BJ (cell line): ENCODE results near the gene PARD3B. TPM values are rescaled to one million over a fixed set of nuclear protein-coding genes. Genes with fewer than 3 reads are reported as not detected.

Source experiments
- CTCF ChIA-PET: fragments of 350-600 bp; formaldehyde crosslinking; extraction: SDS; loops from one replicate; lab custom pipeline; 2021; ENCODE audit warnings: antibody characterized with exemption, inconsistent platforms; lab: Yijun Ruan, JAX
- POLR2A ChIA-PET: fragments of 300-600 bp; sonication (Branson Sonifier 250); formaldehyde crosslinking; extraction: SDS; loops from one replicate; lab custom pipeline; 2021; ENCODE audit warnings: antibody characterized with exemption; lab: Charles Lee
- DNase-seq: peaks from one replicate; pipeline ENCODE4 v3.0.0-alpha.2; 2011; ENCODE audit warnings: low read depth
- H3K27me3 ChIP-seq: 2 replicates; pipeline ENCODE4 v1.6.0; 2011; ENCODE audit warnings: low read length; ENCODE audit not compliant: control insufficient read depth, insufficient read depth
- H3K36me3 ChIP-seq: 2 replicates; pipeline ENCODE4 v1.5.1; 2011; ENCODE audit warnings: low read length; ENCODE audit not compliant: control insufficient read depth, insufficient read depth
- H3K4me3 ChIP-seq: 2 replicates; pipeline ENCODE4 v1.5.1; 2011; ENCODE audit warnings: low read depth, mild to moderate bottlenecking, control low read depth, low read length
- polyA plus RNA-seq: library from polyadenylated mRNA; depleted of rRNA; stranded (reverse); fragments of >200 nt; gene quantifications from 2 replicates; pipeline ENCODE4 v1.2.3, GENCODE V29; 2011
- TF ChIP-seq, protein P1 (sequence below): IDR thresholded peaks from 2 replicates; pipeline ENCODE4 v1.5.1; 2011; ENCODE audit warnings: low read depth, mild to moderate bottlenecking, control low read depth, inconsistent platforms, low read length, moderate library complexity; ENCODE audit not compliant: insufficient read depth

PARD3B gene
- polyA plus RNA-seq, 1 experiment, result 7.1 TPM

DNA sequence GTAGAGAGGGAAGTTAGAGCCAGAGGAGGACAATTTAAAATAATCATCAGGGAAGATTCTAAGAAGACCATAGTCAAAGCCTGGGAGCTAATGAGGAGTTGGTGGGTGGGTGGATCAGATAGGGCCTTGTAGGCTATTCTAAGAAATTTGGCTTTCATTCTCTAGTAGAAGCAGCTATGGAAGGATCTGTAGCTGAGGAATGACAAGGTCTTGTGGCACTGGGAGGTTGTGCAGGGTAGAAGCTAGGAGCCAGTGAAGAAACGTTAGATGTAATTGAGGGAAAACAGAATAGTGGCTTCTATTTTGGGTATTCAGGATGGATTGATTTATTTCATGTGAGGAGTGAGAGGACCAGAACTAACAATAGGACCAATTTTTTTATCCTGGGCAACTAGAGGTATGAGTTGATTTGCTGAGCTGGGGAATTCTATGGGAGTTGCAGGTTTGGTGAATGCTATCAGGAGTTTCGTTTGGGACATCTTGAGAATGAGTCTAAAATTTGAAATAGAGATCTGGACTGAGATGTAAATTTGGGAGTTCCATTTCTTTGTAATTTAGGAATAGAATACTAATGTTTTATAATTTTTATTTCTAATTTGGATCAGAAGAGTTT lies 371.9 kb downstream of the PARD3B start:
- no peaks in the 10 kb centered on the region for H3K36me3 ChIP-seq
- TF ChIP-seq, protein P1, sequence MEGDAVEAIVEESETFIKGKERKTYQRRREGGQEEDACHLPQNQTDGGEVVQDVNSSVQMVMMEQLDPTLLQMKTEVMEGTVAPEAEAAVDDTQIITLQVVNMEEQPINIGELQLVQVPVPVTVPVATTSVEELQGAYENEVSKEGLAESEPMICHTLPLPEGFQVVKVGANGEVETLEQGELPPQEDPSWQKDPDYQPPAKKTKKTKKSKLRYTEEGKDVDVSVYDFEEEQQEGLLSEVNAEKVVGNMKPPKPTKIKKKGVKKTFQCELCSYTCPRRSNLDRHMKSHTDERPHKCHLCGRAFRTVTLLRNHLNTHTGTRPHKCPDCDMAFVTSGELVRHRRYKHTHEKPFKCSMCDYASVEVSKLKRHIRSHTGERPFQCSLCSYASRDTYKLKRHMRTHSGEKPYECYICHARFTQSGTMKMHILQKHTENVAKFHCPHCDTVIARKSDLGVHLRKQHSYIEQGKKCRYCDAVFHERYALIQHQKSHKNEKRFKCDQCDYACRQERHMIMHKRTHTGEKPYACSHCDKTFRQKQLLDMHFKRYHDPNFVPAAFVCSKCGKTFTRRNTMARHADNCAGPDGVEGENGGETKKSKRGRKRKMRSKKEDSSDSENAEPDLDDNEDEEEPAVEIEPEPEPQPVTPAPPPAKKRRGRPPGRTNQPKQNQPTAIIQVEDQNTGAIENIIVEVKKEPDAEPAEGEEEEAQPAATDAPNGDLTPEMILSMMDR, result no peak
- no peaks in the 10 kb centered on the region for H3K27me3 ChIP-seq
- DNase-seq, result no peak
- CTCF ChIA-PET, result interaction anchor here (1.0 kb wide), 1 partner anchor 16 kb away, joined by 3 read pairs; no protein-coding TSS in a partner anchor
- no peak overlapping the region for H3K4me3 ChIP-seq
- POLR2A ChIA-PET, result no interaction called here

DNA sequence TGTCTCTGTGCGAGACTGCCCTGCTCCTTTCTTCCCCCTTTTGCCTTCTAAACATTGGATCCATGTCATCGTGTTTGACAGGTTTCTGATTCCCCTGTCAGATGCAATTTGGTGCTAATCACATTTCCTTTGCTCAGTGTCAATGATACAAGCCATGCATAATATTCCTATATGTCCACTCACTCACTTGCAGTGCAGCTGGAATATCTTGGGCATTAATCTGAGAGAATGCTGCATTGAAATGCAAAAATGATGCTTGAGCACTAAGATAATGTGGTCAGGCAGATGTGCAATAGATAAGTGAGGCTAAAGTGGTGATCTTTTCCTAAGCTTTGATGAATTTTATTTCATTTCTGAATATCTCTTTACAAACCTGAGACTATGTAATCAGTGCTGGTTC lies 375.5 kb downstream of the PARD3B start:
- CTCF ChIA-PET, result interaction anchor here (1.2 kb wide), 1 partner anchor 11 kb away, joined by 3 read pairs; no protein-coding TSS in a partner anchor
- no peaks in the 10 kb centered on the region for H3K27me3 ChIP-seq
- no peak for DNase-seq
- no peaks in the 10 kb centered on the region for H3K36me3 ChIP-seq
- TF ChIP-seq, protein P1, result no peak
- POLR2A ChIA-PET, result no interaction called here
- no peak overlapping the region for H3K4me3 ChIP-seq

DNA sequence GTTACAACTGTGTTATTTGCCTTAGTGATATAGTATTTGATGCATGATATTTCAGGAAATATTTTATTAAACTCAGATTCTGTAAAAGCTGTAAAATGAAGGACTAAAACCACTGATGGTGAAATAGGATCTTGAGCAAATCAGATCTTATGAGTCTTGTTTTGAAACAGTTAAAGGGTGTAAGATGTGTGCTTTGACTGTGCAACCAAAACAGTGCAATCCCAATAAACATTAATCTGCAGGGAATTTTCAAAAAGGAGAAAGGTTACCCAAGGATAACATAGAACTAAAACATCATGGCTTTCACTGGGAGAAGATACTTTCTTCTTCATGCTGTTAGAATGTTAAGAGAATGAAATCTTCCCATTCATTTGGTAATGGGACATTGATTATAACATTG lies 378.7 kb downstream of the PARD3B start:
- TF ChIP-seq, protein P1, result no peak
- DNase-seq, result no peak
- ChIA-PET CTCF (no interaction called here), POLR2A (no interaction called here)
- Histone ChIP-seq H3K36me3 (no peaks in the 10 kb centered on the region), H3K27me3 (no peaks in the 10 kb centered on the region), H3K4me3 (no peak overlapping the region)

DNA sequence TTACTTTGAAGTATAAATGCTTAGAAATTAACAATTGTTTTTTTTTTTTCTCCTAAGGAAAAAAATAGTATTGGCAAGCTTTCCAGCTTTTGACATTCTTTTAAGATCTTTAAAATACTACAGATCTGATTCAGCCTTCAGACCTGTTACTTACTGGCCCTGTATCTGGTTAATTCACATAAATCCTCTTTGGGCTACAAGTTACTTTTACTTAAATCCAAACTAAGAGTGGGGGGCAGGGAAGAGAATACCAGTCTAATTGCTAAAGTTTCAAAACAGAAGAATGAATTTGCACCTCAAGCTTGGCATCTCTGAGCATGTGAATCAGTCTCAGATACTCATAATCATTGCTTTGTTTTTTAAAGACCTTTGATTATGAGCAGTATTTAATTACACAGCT lies 386.3 kb downstream of the PARD3B start:
- TF ChIP-seq, protein P1, result no peak
- ChIA-PET POLR2A (no interaction called here), CTCF (no interaction called here)
- no peak overlapping the region for H3K4me3 ChIP-seq
- DNase-seq, result no peak
- H3K36me3 ChIP-seq, result no peaks in the 10 kb centered on the region
- H3K27me3 ChIP-seq, result no peaks in the 10 kb centered on the region

DNA sequence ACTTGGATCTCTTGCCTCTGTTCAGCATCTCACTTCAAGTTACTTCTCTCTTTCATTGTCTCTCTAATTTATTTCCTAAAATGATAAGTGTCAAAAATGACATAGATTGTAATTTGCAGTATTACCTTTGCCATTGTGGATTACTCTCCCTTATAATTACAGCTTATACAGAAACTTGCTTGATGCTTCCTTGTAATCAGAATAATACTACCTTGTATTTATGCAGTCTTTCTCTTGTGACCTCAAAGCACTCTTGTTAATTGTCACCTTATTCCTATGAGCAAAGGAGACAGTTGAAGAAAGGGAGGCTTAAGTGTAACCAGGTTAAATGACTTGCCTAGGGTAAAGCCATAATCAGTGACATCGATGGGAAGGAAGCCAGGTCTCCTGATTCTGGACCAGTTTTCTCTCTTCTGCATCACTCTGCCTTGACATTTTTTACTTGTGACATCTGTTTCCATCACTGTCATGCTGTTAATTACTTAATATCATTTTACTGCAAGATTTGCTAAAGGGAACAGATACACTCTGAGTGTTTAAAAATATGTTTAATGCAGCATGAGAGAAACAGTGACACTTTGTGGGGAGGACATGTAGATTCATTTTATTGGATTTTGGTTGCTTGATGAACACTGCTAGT lies 388.6 kb downstream of the PARD3B start:
- ChIA-PET POLR2A (no interaction called here), CTCF (no interaction called here)
- Histone ChIP-seq H3K36me3 (no peaks in the 10 kb centered on the region), H3K27me3 (no peaks in the 10 kb centered on the region), H3K4me3 (no peak overlapping the region)
- TF ChIP-seq, protein P1, result no peak
- no peak for DNase-seq
